NCI-H1436 treated with DMSO at 0.1 percent for 48 hours (cell line): ENCODE results near the gene ATF6.
"Not testable (repeated sequence)": the region's sequence is repeated elsewhere in the genome, so short reads cannot be mapped to it uniquely, and the experiment has no call there.

Experiments used
- DNase-seq: peaks from one replicate; lab custom pipeline; 2025; lab: John Stamatoyannopoulos, UW

Gene ATF6

GRCh38 chr1:161766102-161766981, at the start of gene ATF6:
Gene ATF6 (plus strand): TSS chr1:161766320. CDS start chr1:161766361, 41 bp downstream.
- peak; percentile 36 for DNase-seq

GRCh38 chr1:161718559-161719324, 47.4 kb upstream of the ATF6 start:
- DNase-seq = no peak

GRCh38 chr1:161719325-161719611, 46.9 kb upstream of the ATF6 start:
- DNase-seq = no peak

- DNase-seq = no peak
Measured at GRCh38 chr1:161720422-161720821, 45.7 kb upstream of the ATF6 start.

GRCh38 chr1:161720956-161721737, 45.0 kb upstream of the ATF6 start, which contains the start of gene FCRLB:
Gene FCRLB (plus strand): TSS chr1:161721544. CDS start chr1:161722673, 1,129 bp downstream.
- DNase-seq = no peak

GRCh38 chr1:161721738-161722343, 44.3 kb upstream of the ATF6 start:
- DNase-seq = no peak

GRCh38 chr1:161722406-161722805, 43.7 kb upstream of the ATF6 start:
- DNase-seq = no peak

- no peak for DNase-seq
Measured at GRCh38 chr1:161723459-161724141, 42.5 kb upstream of the ATF6 start.

- not testable (repeated sequence) for DNase-seq
Measured at GRCh38 chr1:161725258-161725907, 40.7 kb upstream of the ATF6 start.

GRCh38 chr1:161725908-161726472, 40.1 kb upstream of the ATF6 start:
- no peak for DNase-seq

GRCh38 chr1:161726473-161727255, 39.5 kb upstream of the ATF6 start:
- DNase-seq = no peak

- DNase-seq = no peak
Measured at GRCh38 chr1:161727256-161727924, 38.7 kb upstream of the ATF6 start.

GRCh38 chr1:161728376-161729226, 37.5 kb upstream of the ATF6 start:
- DNase-seq = no peak

GRCh38 chr1:161730050-161730564, 36.0 kb upstream of the ATF6 start:
- DNase-seq = no peak

GRCh38 chr1:161731241-161731640, 34.9 kb upstream of the ATF6 start:
- DNase-seq = no peak

GRCh38 chr1:161731981-161732718, 34.0 kb upstream of the ATF6 start:
- no peak for DNase-seq

GRCh38 chr1:161733526-161733925, 32.6 kb upstream of the ATF6 start:
- no peak for DNase-seq
